Effector CD4-positive, alpha-beta T cell (primary cell): Measurements from ENCODE around the gene MRGPRX2.
A peak's percentile ranks its signal among the peaks of the same experiment; 100 is the strongest.

Experiments
- DNase-seq: peaks from one replicate; pipeline ENCODE4 v3.0.0-alpha.2; 2020

MRGPRX2 gene

DNA sequence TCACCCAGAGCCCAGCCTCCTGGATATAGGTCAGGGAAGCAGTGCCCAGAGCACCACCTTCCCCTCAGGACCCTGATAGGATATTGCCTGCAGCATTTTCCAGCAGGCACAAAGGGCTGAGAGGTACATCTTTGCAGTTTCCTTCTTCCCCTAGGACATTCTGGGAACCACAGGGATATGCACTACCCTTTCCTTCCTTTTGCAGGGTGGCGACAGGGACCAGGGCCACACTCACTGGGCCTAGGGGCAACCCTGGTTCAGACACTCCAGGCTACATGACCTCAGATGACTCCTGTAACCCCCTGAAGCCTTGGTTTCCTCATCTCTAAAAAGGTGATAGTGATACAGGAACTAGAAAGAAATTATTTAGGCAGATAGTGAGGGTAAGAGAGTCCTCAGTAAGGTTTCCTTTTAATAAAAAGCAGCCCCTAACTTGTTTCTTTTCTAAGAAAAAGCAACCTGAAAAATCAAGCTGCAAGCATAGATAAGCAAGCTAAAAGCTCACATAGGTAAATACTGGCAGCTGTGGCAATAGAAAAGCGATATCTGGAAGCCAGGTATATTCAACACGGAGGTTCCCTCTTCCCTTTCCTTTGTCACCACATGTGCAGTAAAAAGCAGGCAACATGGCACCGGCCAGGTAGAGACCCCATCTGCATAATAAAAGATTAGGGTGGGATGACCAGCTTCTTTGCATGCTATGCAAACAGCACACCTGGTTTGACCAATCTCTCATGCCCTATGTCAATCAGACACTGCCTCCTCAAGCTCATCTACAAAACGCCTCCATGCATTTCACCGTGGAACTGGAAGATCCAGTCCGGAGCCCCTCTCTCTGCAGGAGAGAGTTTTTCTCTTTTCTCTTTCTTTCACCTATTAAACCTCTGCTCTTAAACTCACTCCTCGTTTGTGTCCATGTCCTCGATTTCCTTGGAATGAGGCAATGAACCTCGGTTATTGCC, 13.2 kb upstream of the MRGPRX2 start:
- no peak for DNase-seq

DNA sequence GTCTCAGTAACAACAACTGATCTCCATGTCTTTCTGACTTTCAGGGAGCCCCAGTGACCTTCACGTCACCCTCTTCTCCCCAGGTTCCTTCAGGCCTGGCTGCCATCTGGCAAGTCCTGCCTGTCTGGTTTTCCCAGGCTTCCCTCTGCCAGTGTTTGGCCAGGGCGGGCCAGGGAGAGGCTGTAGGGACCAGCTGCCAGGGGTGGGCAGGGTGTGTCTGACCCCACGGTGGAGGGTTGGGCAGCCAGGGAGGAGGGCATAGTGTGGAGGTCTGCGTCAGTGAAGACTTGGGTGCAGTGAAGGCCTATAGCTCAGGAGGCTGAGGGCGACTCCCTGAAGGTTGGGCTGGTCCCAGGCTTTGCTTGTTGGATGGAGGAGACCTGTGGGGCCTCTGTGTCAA, 11.9 kb upstream of the MRGPRX2 start:
- DNase-seq, result no peak

DNA sequence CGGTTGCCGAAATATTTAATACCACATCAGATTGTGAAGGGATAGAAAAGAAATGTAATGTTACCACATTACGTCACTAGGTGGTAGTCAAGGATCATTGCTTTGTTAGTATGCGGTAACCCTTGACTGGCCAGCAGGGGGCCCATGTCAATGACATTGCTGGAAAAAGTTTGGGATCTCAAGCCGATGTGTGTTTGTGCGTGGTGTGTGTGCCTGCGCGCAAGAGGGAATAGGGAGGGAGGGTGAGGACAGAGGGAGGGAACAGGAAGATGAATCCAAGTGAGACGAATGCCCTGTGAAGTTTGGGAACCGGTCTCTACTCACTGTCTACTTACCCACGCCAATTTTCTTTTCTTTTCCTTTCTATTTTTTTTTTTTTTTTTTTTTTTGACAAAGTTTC, 10.7 kb upstream of the MRGPRX2 start:
- peak; percentile 15 for DNase-seq

DNA sequence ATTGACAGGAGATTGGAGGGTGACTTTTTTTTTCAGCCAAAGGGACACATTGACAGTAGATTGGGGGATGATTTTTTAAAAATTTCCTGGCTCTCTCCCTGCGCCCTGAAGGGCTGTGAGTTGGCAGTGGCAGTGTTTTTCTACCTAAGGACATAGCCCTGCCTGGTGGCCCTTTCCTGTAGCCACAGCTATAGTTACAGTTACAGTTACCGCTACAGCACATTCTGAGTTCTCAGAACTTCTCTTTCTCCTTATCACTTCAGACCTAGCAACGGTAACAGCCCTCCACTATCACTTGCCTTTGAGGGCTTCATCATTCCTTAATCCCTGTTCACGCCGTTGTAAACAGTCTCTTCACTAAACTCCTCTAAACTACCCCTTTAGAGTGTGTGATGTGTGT, 684 bp downstream of the MRGPRX2 start:
- DNase-seq, result no peak

DNA sequence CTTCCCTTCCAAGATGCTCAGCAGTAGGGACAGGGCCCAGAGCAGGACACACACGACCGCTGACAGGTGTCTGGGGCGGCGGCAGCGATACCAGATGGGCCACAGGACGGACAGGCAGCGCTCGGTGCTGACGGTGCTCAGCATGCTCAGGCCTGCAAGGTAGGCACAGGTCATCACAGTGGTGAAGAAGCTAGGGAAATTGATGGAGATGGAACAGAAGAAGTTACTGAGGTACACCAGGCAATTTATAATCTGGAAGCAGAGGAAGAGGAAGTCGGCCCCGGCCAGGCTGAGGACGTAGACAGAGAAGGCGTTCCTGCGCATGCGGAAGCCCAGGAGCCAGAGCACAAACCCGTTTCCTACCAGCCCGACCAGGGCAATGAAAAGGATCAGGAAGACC, 4.6 kb downstream of the MRGPRX2 start:
- DNase-seq, result no peak

DNA sequence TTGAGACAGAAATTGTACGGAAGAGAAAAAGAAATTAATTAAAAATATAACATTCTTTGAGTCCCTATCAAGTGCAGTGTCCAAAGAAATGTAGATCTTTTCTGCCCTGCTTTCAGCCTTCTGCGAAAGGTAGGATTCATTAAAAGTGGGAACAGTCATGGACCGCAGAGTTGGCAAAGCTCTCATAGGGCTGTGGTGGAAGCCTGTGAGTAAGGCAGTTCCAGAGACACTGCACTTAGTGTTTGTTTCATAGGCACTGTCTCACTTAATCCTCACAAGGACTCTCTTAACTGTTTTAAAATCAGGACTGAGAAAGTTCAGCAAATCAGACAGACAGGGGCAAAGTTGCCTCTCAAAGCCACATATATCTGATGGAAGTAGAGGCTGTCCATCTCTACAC, 5.5 kb downstream of the MRGPRX2 start:
- DNase-seq, result no peak

DNA sequence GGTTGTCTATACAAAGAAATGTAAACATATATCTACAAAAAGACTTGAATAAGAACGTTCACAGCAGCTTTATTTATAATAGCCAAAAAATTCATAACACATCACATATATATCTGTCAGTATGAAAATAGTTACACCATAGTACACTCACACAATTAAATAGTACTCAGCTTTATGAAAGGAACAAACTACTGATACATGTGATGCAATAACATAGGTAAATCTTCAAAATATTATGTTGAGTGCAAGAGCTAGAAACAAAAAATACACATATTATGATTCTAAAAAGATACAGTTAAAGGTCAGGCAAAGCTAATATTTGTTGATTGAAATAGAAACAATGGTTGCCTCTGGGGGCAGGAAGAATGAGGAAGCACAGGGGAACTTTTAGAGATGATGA, 6.6 kb downstream of the MRGPRX2 start:
- no peak for DNase-seq

DNA sequence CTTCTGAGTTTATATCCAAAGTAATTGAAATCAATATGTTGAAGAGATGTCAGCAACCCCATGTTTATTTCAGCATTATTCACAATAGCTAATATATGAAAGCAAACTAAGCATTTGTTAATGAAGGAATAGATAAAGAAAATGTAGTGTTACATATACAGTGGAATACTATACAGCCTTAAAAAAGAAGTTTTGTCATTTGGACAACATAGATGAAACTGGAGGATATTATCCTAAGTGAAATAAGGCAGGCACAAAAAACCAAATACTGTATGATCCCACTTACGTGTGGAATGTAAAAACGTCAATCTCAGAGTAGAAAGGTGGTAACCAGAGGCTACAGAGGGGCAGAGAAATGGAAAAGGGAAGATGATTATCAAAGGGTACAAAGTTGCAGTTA, 10.2 kb downstream of the MRGPRX2 start:
- DNase-seq, result no peak

DNA sequence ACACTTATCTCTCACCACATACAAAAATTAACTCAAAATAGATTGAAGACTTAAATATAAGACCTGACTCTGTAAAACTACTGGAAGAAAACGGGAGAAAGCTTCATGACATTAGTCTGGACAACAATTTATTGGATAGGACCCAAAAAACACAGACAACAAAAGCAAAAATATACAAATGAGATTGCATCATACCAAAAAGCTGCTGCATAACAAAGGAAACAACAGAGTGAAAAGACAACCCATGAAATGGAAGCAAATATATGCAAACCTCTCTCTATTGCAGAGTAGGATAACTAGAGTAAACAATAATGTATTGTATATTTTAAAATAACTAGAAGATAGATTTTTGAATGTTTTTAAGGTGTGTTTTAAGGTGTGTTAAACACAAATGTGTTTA, 11.2 kb downstream of the MRGPRX2 start:
- no peak for DNase-seq

DNA sequence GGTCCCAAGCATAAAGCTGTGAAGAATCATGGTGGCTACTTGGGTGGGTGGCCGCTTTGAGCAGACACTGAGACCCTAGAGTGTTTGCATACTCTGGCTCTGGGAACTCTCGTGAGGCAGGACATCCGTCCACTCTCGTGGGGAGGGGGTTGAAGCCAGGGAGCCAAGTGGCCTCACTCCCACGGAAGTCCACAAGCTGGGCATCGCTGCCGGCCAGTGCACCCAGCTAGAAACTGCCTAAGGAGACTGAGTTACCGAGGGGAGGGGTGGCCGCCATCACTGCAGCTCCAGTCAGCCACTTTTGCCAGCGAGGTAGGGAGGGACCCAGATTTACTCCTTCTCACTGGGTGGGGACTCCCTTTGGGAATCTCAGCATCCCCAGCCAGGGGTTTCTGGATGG, 20.5 kb downstream of the MRGPRX2 start:
- no peak for DNase-seq

DNA sequence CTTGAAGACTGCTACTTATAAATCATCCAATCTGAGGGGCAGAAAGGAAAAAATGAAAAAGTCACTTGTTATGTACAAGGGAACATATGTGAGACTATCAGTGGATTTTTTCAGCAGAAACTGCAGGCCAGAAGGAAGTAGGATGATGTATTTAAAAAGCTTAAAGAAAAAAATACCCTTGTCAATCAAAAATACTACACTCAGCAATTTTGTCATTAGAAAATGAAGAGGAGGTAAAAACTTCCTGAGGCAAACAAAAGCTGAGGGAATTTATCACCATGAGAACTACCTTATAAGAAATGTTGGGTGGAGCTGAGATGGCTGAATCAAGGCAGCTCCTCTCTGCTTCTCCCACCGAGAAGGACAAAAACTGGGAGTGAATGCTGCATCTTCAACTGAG, 21.1 kb downstream of the MRGPRX2 start:
- DNase-seq, result no peak

DNA sequence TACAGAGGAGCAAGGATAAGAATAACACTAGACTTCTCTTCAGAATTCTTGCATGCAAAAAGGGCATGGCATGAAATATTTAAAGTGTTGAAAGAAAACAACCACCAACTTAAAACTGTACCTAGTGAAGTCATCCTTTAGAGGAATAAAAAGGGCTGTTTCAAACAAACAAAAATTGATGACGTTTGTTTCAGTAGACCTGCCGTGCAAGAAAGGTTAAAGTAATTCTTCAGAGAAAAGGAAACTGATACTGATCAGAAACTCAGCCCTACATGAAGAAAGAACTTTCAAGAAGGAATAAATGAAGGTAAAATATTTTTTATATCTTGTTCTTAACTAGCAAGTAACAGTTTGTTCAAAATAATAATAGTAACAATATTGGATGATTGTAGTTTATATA, 27.5 kb downstream of the MRGPRX2 start:
- no peak for DNase-seq

DNA sequence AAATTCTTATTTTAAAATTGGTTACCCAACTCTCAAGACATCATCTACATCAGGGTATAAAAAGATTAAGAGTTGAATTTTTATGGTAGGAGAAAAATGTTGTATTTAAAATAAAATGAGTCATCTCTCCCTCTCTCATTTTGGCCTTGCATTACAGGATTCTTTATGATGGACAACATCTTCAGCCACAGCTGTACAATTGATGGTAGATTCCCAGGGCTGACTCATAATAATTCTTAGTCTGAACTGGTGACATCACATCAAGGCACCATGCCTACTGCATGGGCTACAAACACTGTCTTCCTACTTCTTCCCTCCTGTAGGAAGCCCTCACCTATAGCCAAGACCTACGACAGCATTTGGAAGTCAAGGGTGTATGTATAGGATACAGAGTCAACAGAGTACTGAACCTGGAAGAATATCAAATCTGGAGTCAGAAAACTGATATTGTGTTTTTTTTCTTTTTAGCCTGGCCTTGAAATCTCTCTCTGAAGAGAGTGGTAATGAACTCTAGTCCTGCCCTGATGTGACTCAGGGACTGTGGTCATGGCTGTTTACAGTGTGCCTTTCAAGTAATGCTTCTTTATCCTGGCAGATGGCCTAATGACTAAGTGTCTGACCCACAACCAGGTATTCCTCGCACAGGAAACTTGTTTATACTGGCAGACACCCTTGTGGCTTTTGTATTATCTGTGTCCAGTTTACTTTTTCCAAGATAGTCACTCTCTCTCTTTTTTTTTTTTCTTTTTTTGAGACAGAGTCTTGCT, 32.5 kb downstream of the MRGPRX2 start:
- no peak for DNase-seq

DNA sequence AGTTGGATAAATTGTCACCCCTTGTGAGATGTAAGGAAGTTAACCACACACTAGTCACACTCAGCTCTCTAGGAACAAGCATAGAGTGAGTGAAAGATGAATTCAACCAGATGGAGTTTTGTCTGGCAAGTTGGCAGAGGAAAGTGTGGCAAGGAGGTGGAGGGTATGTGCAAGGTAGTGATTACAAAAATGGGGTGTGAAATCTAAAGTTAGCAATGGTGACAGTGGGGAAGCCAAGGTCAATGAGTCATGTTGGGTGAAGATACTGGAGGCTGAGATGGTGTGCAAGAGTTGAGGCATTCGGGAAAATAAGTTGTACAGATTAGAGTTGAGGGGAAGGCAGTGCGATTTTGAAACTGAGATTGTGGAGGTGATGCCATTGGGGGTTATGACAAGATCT, 33.7 kb downstream of the MRGPRX2 start:
- DNase-seq, result no peak

DNA sequence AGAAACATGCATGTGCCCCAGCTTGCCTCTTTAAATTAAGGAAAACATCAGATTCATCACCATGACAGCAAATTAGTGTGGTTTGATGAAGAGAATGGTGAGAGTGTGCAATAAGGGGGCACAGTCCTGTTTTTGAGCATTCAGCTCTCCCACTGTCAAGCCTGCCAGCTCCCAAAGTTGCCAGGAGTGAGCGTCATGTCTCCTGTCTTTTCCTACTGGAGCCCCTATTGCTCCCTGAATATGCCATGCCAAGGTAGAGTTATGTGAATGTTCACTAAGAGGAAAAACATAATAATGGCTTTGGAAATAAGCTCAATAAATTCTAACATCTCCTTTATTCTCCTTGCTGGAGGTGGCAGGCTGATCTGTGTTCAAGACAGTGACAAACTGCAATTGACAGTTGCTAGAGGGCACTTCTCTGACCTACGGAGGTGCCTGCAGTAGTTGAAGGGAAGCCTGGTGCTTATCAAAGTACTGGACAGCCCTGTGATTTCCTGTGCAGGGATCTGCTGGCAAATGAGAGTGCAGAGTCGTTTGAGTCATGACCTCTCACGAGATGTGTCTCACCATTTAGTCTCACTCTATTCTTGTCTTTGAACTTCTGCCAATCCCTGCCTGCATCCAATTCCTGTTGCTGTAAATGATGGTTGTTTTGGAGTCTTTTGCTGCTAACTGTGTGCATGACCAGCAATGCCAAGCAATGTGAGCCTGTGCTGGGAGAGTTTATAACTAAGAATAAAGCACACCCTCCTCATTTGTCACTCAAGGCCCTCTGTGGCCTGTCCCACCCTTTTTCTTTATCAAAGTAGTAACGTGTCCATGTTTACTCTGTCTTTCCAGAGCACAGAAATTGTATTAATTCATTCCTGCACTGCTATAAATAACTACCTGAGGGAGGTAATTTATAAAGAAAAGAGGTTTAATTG, 34.8 kb downstream of the MRGPRX2 start:
- no peak for DNase-seq

DNA sequence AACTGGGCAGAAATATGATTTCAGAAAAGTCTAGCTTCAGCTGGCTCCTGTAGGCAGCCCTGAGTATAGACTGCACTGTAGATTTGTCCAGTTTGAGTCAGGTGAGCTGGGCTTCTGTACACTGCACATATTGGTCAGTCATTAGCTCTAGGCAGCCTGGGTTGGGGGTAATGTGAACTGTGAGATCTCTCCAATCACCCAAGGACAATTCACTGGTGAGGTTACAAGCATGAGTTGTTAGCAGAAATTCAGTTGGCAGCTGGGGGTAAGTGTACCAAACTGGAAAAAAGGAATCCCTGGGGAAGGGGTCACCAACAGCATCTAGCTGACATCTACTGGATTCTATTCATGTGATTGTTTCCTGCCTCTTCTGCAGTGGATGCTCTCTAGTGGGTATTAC, 39.7 kb downstream of the MRGPRX2 start:
- DNase-seq, result no peak

DNA sequence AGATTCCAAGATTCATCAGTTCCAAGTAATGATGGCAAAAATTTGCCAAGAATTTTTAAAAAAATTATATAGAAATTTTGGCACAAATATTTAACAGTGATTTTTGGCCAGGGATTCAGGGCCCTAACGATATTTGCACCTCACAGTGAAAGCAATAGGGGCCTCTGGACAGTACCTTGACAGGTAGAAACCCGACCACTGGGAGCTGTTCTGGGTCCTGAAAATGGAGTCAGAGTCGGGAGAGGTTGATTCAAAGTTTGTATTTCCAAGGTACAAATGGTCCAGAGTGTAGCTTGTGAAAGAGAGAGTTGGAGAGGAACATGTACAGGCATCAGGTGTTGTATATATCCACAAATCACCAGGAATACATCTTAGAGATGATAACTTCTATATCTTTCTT, 41.6 kb downstream of the MRGPRX2 start:
- no peak for DNase-seq

DNA sequence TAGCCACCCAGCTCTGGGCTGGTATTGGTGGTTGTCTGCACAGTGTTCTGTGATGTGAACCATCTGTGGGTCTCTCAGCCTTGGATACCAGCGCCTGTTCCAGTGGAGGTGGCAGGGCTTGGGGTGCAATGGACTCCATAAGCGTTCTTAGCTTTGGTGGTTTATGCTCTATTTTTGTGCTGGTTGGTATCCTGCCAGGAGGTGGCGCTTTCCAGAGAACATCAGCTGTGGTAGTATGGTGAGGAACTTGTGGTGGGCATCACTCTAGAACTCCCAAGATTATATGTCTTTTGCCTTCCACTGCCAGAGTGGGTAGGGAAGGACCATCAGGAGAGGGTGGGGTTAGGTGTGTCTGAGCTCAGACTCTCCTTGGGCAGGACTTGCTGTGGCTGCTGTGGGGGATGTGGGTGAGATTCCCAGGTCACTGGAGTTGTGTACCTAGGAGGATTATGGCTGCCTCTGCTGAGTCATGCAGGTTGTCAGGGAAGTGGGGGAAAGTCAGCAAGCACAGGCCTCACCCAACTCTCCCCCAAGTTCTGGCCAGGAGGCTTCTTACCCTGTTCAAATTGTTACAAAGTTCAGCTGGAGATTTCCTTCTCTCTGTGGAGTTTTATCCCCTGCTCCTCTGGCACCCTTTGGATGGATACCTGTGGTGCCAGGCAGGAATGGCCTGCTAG, 47.2 kb downstream of the MRGPRX2 start:
- no peak for DNase-seq

DNA sequence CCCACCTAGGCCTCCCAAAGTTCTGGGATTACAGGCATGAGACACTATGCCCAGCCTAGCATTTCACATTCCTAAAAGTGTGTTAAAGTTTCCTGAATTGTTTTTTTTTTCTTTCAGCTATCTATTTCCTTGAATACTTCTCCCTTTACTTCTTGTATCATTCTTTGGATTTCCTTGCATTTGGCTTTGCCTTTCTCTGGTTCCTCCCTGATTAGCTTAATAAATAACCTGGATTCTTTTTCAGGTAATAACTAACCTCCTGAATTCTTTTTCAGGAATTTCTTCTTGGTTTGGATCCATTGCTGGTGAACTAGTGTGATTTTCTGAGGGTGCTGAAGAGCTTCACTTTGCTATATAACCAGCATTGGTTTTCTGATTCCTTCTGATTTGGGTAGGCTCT, 47.9 kb downstream of the MRGPRX2 start:
- DNase-seq, result no peak
